ENCODE data around the gene ABLIM3.

The ABLIM3 gene

GRCh38 chr5:149260761-149261160 lies 119.5 kb downstream of the ABLIM3 start:
- H3K36me3 ChIP-seq (ENCODE audit: insufficient read depth, insufficient read length, low read length), result no peaks in the 10 kb centered on the region

GRCh38 chr5:149261246-149261645 lies 120.0 kb downstream of the ABLIM3 start:
- Histone ChIP-seq H3K4me1 (ENCODE audit: insufficient read depth, insufficient read length) (no peaks in the 10 kb centered on the region), H3K9ac (ENCODE audit: insufficient read length, low read depth) (no peak overlapping the region), H3K36me3 (ENCODE audit: insufficient read depth, insufficient read length, low read length) (no peaks in the 10 kb centered on the region), H3K27me3 (ENCODE audit: insufficient read depth, insufficient read length) (peaks cover 5% of the 10 kb centered on the region), H3K4me3 (ENCODE audit: insufficient read length, low read depth) (no peak overlapping the region), H3K9me3 (ENCODE audit: insufficient read depth, low read length) (no peaks in the 10 kb centered on the region)
- no peak for DNase-seq (ENCODE audit: low read depth, low spot score)
- TF ChIP-seq SUZ12 (IDR thresholded peaks at IDR 0.05; ENCODE audit: extremely low read depth, insufficient read depth, insufficient read length) (no peak), YY1 (IDR thresholded peaks at IDR 0.05; ENCODE audit: insufficient read depth, insufficient read length) (no peak), ZNF274 (IDR thresholded peaks at IDR 0.05; ENCODE audit: low read depth, low read length) (no peak)

More at GRCh38 chr5:149260761-149261160, 119.5 kb downstream of the ABLIM3 start:
- no peak for DNase-seq (ENCODE audit: low read depth, low spot score)
- Histone ChIP-seq H3K9me3 (ENCODE audit: insufficient read depth, low read length) (no peaks in the 10 kb centered on the region), H3K27me3 (ENCODE audit: insufficient read depth, insufficient read length) (peaks cover 5% of the 10 kb centered on the region), H3K4me3 (ENCODE audit: insufficient read length, low read depth) (no peak overlapping the region), H3K9ac (ENCODE audit: insufficient read length, low read depth) (no peak overlapping the region), H3K4me1 (ENCODE audit: insufficient read depth, insufficient read length) (no peaks in the 10 kb centered on the region)
- TF ChIP-seq ZNF274 (IDR thresholded peaks at IDR 0.05; ENCODE audit: low read depth, low read length) (no peak), SUZ12 (IDR thresholded peaks at IDR 0.05; ENCODE audit: extremely low read depth, insufficient read depth, insufficient read length) (no peak), YY1 (IDR thresholded peaks at IDR 0.05; ENCODE audit: insufficient read depth, insufficient read length) (no peak)

GRCh38 chr5:149262315-149262714 lies 121.0 kb downstream of the ABLIM3 start:
- no peaks in the 10 kb centered on the region for H3K36me3 ChIP-seq (ENCODE audit: insufficient read depth, insufficient read length, low read length)
- H3K9ac ChIP-seq (ENCODE audit: insufficient read length, low read depth), result no peak overlapping the region
- H3K27me3 ChIP-seq (ENCODE audit: insufficient read depth, insufficient read length), result peaks cover 5% of the 10 kb centered on the region
- no peak overlapping the region for H3K4me3 ChIP-seq (ENCODE audit: insufficient read length, low read depth)
- no peak for DNase-seq (ENCODE audit: low read depth, low spot score)
- H3K4me1 ChIP-seq (ENCODE audit: insufficient read depth, insufficient read length), result no peaks in the 10 kb centered on the region
- H3K9me3 ChIP-seq (ENCODE audit: insufficient read depth, low read length), result no peaks in the 10 kb centered on the region
- TF ChIP-seq YY1 (IDR thresholded peaks at IDR 0.05; ENCODE audit: insufficient read depth, insufficient read length) (no peak), SUZ12 (IDR thresholded peaks at IDR 0.05; ENCODE audit: extremely low read depth, insufficient read depth, insufficient read length) (no peak), ZNF274 (IDR thresholded peaks at IDR 0.05; ENCODE audit: low read depth, low read length) (no peak)

GRCh38 chr5:149264439-149265067 lies 123.3 kb downstream of the ABLIM3 start:
- DNase-seq (ENCODE audit: low read depth, low spot score), result no peak
- Histone ChIP-seq H3K27me3 (ENCODE audit: insufficient read depth, insufficient read length) (peaks cover 5% of the 10 kb centered on the region), H3K36me3 (ENCODE audit: insufficient read depth, insufficient read length, low read length) (no peaks in the 10 kb centered on the region), H3K9ac (ENCODE audit: insufficient read length, low read depth) (no peak overlapping the region), H3K4me3 (ENCODE audit: insufficient read length, low read depth) (no peak overlapping the region), H3K9me3 (ENCODE audit: insufficient read depth, low read length) (no peaks in the 10 kb centered on the region), H3K4me1 (ENCODE audit: insufficient read depth, insufficient read length) (no peaks in the 10 kb centered on the region)
- TF ChIP-seq YY1 (IDR thresholded peaks at IDR 0.05; ENCODE audit: insufficient read depth, insufficient read length) (no peak), ZNF274 (IDR thresholded peaks at IDR 0.05; ENCODE audit: low read depth, low read length) (no peak), SUZ12 (IDR thresholded peaks at IDR 0.05; ENCODE audit: extremely low read depth, insufficient read depth, insufficient read length) (no peak)

- peaks cover 5% of the 10 kb centered on the region for H3K27me3 ChIP-seq (ENCODE audit: insufficient read depth, insufficient read length)
- H3K36me3 ChIP-seq (ENCODE audit: insufficient read depth, insufficient read length, low read length), result no peaks in the 10 kb centered on the region
- no peak for TF ChIP-seq SUZ12 (IDR thresholded peaks at IDR 0.05; ENCODE audit: extremely low read depth, insufficient read depth, insufficient read length)
- TF ChIP-seq YY1 (IDR thresholded peaks at IDR 0.05; ENCODE audit: insufficient read depth, insufficient read length), result no peak
- TF ChIP-seq ZNF274 (IDR thresholded peaks at IDR 0.05; ENCODE audit: low read depth, low read length), result no peak
Measured at GRCh38 chr5:149265068-149265465, 123.8 kb downstream of the ABLIM3 start.

GRCh38 chr5:149265597-149265996 lies 124.3 kb downstream of the ABLIM3 start:
- Histone ChIP-seq H3K4me3 (ENCODE audit: insufficient read length, low read depth) (no peak overlapping the region), H3K27me3 (ENCODE audit: insufficient read depth, insufficient read length) (peaks cover 7% of the 10 kb centered on the region), H3K9ac (ENCODE audit: insufficient read length, low read depth) (no peak overlapping the region), H3K36me3 (ENCODE audit: insufficient read depth, insufficient read length, low read length) (no peaks in the 10 kb centered on the region), H3K9me3 (ENCODE audit: insufficient read depth, low read length) (no peaks in the 10 kb centered on the region), H3K4me1 (ENCODE audit: insufficient read depth, insufficient read length) (no peaks in the 10 kb centered on the region)
- TF ChIP-seq ZNF274 (IDR thresholded peaks at IDR 0.05; ENCODE audit: low read depth, low read length) (no peak), SUZ12 (IDR thresholded peaks at IDR 0.05; ENCODE audit: extremely low read depth, insufficient read depth, insufficient read length) (no peak), YY1 (IDR thresholded peaks at IDR 0.05; ENCODE audit: insufficient read depth, insufficient read length) (no peak)
- DNase-seq (ENCODE audit: low read depth, low spot score), result no peak

More at GRCh38 chr5:149265068-149265465, 123.8 kb downstream of the ABLIM3 start:
- Histone ChIP-seq H3K9me3 (ENCODE audit: insufficient read depth, low read length) (no peaks in the 10 kb centered on the region), H3K4me3 (ENCODE audit: insufficient read length, low read depth) (no peak overlapping the region), H3K9ac (ENCODE audit: insufficient read length, low read depth) (no peak overlapping the region), H3K4me1 (ENCODE audit: insufficient read depth, insufficient read length) (no peaks in the 10 kb centered on the region)
- no peak for DNase-seq (ENCODE audit: low read depth, low spot score)

- TF ChIP-seq ZNF274 (IDR thresholded peaks at IDR 0.05; ENCODE audit: low read depth, low read length) (no peak), SUZ12 (IDR thresholded peaks at IDR 0.05; ENCODE audit: extremely low read depth, insufficient read depth, insufficient read length) (no peak), YY1 (IDR thresholded peaks at IDR 0.05; ENCODE audit: insufficient read depth, insufficient read length) (no peak)
- no peak for DNase-seq (ENCODE audit: low read depth, low spot score)
- no peak overlapping the region for H3K9ac ChIP-seq (ENCODE audit: insufficient read length, low read depth)
- H3K4me3 ChIP-seq (ENCODE audit: insufficient read length, low read depth), result no peak overlapping the region
- H3K27me3 ChIP-seq (ENCODE audit: insufficient read depth, insufficient read length), result peaks cover 16% of the 10 kb centered on the region
- no peaks in the 10 kb centered on the region for H3K36me3 ChIP-seq (ENCODE audit: insufficient read depth, insufficient read length, low read length)
- no peaks in the 10 kb centered on the region for H3K4me1 ChIP-seq (ENCODE audit: insufficient read depth, insufficient read length)
- no peaks in the 10 kb centered on the region for H3K9me3 ChIP-seq (ENCODE audit: insufficient read depth, low read length)
Measured at GRCh38 chr5:149267241-149267973, 126.1 kb downstream of the ABLIM3 start.
